ENCODE results near the gene HINT3.

DNA sequence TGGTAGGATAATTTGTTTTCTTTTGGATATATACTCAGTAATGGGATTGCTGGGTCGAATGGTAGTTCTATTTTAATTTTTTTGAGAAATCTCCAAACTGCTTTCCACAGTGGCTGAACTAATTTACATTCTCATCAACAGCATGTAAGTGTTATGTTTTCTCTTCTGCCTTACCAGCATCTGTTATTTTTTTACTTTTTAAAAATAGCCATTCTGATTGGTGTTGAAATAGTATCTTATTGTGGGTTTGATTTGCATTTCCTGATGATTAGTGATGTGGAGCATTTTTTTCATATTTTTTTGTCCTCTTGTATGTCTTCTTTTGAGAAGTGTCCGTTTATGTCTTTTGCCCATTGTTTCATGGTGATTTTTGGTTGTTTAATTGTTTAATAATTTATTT is 11.9 kb downstream of the HINT3 start:
- TF ChIP-seq CTCF (IDR thresholded peaks at IDR 0.05; ENCODE audit: insufficient read depth, low read length) (no peak), POLR2AphosphoS5 (IDR thresholded peaks at IDR 0.05; ENCODE audit: low read depth) (no peak), SPI1 (IDR thresholded peaks at IDR 0.05; ENCODE audit: borderline replicate concordance, low read depth) (no peak)
